GM21360 (cell line): Measurements from ENCODE around the gene TAC3.
"Not testable (repeated sequence)": the region's sequence is repeated elsewhere in the genome, so short reads cannot be mapped to it uniquely, and the experiment has no call there.

Source experiments
- ATAC-seq: cut with Tn5 transposase; IDR thresholded peaks from one replicate; pipeline ENCODE4 v1.9.1; 2021; ENCODE audit warnings: mild to moderate bottlenecking, moderate library complexity; ENCODE audit not compliant: unreplicated experiment

Gene TAC3

DNA sequence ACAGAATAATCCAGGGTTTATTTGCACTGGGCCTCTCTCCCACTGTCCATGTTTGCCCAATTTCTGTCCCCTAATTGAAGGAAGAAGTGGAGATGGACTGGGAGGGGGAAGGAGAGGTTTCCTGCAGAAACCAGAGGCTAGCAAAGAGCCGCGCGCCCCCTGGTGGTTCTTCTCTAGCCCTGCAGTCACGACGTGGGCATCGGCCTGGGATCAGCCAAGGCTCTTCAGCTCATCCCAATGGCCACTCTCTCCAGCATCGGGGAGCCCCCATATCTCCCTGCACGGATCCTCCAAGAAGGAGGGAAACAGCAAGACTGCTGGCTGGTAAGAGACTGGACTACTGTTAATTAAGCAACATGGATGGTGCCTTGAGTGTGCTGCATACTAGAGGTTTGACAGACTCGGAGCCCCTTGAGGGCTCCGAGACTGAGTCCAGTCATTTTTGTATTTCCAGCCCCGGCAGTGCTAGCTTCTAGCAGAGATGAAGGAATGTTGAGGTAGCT is 28.7 kb downstream of the TAC3 start:
- no peak for ATAC-seq

DNA sequence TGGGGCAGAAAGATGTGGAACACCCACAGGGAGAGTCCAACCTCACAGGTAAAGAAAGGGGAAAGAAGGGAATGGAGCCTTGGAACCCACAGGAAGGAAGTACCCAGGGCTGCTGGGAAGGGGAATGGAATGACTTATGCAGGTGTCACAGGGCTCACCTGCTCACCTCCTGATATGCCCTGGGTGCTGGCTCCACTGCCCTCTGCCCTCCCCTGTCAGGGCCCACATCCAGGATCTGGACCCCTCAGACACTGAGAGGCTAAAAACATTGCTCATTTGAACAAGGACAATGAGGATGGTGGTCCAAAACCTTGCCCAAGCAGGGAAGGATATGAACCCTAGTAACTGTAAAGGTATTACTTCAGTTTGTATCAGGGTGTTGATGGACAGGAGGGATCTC is 29.3 kb downstream of the TAC3 start:
- ATAC-seq: no peak

DNA sequence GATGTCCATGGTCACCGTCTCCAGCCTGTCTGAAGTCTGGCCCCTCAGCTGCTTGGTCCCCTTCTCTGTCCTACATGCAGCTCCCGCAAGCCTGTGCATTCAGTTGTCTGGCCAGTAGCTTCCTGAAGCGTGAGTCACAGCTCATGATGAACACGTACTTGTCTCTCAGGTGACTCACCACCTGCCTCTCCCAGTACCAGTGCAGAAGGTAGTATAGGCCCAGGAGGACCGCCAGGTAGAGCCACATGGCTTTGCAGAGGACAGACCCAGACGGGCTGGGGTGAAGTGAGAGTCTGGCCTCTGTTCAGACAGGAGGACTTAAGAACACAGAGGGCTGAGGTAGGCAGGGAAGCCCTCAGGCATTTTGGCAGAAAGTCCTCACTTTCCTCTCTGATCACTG is 30.6 kb downstream of the TAC3 start:
- ATAC-seq: not testable (repeated sequence)

DNA sequence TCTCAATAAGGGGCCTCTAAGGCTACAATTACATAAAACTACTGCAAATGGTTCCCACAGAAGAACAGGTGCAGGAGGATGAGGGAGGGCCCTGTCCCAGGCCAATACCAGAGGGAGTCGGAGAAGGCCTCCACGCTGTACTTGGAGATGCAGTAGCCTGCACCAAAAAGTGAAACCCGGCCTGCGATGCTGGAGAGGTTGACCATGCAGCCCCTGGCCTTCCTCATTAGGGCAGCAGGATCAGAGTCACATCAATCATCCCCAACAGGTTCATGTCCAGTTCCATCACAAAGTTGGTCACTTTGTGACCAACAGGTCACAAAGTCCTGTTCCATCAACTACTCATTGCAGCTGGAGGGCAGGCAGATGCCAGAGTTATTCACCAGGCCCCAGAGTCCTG is 32.9 kb downstream of the TAC3 start:
- no peak for ATAC-seq

DNA sequence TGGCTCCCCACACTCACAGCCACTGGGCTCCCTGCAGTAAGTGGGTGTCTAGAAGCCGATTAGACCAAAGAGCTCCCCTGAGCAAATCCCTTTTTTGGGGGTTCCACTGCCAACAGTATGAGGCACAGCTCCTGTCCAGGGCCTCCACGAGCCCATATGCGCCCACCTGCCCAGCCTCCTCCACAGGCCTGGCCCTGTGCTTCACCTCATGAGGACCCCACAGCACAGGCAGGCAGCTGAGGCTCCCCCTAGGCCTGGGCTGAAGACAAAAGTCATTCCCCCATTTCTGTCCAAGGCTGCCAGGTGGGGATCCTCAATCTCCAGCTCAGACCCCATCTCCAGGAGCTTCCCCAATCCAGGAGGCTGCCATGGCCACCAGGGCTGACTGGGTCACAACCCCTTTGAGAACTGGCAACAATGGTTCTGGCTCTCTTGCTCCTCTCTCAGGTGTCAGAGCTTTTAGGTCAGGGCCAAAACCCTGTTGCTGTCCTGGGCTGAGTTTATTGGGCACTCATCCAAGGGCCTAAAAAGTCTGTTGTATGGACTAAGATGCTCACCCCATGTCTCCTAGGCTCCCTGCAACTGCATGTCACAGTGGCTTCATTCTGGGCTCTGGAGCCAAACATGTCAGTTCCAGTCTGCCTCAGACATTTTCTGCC is 33.6 kb downstream of the TAC3 start:
- not testable (repeated sequence) for ATAC-seq

DNA sequence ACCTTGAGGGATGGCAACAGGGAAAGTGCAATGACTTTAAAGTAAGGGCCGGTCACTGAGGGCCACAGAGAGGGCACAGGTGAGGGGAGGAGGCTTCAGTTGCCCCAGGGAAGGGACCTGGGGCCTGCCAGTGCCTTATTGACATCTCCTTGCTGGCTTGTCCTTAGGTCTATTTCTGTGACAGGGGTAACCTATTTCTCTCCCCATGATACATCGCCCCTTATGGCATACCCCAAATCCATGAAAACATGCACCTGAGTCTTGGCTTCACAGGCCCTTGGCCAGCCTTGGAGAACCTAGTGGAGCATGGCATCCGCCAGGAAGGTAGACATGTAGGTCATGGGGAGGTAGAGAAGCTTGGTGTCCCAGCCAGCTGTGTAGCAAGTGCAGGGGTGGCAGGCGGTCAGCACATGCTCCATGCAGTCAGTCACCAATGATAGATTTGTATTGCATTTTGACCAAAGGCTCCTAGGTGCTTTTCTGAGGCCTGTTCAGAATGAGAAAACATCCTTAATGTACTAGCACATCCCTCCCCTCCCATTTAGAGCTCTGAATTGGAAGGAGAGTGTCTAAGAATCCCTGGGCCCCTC is 35.3 kb downstream of the TAC3 start:
- no peak for ATAC-seq

DNA sequence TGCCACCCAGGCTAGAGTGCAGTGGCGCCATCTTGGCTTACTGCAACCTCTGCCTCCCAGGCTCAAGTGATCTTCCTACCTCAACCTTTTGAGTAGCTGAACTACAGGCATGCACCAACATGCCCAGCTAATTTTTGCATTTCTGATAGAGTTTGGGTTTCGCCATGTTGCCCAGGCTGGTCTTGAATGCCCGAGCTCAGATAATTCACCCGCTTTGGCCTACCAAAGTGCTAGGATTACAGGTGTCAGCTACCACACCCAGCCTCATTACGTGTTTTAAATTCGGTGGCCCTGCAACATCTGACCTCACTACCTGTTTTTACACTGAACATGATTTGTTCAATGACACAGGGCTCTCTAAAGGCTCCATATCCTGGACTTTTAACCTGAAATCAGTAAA is 36.1 kb downstream of the TAC3 start:
- ATAC-seq: no peak

DNA sequence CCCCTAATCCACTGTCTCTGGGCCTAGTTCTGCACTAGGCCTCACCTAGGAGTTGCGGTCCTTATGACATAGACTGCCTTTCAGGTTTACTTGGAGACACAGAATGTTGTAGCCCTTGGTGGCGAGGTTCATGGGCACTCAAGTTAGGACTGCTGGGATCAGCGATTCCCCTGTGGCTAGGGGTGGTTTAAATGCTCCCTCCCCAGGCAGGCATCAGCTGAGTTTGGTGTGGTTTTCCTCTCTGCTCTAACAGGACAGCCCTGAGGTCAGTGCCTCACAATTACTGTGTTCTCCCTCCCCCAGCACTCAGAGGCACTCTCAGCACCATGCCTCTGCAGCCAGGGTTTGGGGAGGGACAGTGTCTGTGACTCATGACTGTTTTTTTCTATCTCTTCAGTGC is 36.7 kb downstream of the TAC3 start:
- no peak for ATAC-seq

DNA sequence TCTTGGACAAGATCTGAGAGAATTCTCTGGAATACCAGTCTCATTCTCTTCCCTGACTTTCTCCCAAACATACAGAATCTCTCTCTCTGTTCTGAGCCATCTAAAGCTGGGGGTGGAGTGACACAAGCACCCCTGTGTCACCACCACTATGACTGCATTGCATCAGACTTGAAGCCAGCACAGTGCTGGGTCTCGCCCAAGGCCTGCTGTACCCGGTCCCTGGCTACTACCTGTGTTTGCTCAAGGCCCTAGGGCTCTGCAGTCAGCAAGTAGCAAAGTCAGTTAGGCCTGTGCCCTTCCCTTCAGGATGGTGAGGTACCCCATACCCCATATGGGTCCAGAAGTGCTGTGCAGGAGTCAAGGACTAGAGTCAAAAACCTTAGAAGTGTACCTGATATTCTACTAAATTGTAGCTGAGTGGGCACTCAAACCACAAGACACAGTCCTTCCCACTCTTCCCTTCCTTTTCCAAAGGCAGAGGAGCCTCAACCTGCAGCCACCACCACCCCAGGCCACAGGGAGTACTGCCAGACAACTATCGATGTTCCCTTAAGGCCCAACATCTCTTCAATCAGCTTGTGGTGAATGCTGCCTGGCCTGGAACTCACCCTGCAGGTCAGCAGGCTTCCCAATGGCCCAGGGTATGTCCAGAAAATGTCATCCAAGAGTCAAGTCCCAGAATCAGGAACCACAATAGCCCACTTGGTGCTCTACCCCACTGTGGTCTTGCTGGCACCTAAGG is 37.8 kb downstream of the TAC3 start:
- ATAC-seq: no peak

DNA sequence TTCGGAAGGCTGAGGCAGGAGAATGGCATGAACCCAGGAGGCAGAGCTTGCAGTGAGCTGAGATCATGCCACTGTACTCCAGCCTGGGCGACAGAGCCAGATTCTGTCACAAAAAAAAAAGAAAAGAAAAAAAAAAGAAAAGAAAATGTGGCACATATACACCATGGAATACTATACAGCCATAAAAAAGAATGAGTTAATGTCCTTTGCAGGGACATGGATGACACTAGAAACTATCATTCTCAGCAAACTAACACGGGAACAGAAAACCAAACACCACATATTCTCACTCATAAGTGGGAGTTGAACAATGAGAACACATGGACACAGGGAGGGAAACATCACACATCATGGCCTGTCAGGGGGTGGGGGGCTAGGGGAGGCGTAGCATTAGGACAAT is 39.0 kb downstream of the TAC3 start:
- ATAC-seq: not testable (repeated sequence)

DNA sequence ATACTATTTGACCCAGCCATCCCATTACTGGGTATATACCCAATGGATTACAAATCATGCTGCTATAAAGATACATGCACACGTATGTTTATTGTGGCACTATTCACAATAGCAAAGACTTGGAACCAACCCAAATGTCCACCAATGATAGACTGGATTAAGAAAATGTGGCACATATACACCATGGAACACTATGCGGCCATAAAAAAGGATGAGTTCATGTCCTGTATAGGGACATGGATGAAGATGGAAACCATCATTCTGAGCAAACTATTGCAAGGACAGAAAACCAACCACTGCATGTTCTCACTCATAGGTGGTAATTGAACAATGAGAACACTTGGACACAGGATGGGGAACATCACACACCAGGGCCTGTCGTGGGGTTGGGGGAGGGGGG is 42.1 kb downstream of the TAC3 start:
- not testable (repeated sequence) for ATAC-seq

DNA sequence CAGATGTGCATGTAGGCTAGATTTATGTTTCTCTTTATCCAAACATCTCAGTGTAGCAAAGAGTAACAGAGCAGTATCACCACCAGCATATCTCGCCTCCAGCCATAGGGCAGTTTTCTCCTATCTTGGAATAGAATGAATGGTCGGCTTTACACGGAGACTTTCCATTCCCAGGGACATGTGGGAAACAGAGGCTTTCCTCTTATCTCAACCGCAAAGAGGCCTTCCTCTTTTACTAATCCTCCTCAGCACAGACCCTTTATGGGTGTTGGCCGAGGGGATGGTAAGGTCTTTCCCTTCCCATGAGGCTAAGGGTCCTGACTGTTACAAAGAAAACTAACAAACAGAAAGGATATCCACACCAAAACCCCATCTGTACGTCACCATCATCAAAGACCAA is 47.4 kb downstream of the TAC3 start:
- not testable (repeated sequence) for ATAC-seq

DNA sequence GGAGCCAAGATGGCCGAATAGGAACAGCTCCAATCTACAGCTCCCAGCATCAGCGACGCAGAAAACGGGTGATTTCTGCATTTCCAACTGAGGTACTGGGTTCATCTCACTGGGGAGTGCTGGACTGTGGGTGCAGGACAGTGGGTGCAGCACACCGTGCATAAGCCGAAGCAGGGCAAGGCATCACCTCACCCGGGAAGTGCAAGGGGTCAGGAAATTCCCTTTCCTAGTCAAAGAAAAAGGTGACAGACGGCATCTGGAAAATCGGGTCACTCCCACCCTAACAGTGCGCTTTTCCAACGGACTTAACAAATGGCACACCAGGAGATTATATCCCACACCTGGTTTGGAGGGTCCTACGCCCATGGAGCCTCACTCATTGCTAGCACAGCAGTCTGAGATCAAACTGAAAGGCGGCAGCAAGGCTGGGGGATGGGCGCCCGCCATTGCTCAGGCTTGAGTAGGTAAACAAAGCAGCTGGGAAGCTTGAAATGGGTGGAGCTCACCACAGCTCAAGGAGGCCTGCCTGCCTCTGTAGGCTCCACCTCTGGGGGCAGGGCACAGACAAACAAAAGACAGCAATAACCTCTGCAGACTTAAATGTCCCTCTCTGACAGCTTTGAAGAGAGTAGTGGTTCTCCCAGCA is 50.2 kb downstream of the TAC3 start:
- not testable (repeated sequence) for ATAC-seq

DNA sequence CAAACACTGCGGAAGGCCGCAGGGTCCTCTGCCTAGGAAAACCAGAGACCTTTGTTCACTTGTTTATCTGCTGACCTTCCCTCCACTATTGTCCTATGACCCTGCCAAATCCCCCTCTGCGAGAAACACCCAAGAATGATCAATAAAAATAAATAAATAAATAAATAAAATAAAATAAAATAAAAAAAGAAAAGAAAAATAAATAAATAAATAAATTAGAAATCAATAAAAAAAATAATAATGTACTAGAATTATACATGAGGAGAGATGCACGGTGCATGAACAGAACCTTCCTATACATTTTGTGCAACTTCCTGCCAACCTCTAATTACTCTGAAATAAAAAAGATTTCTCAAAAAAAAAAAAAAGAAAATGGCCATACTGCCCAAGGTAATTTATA is 51.2 kb downstream of the TAC3 start:
- ATAC-seq: not testable (repeated sequence)

DNA sequence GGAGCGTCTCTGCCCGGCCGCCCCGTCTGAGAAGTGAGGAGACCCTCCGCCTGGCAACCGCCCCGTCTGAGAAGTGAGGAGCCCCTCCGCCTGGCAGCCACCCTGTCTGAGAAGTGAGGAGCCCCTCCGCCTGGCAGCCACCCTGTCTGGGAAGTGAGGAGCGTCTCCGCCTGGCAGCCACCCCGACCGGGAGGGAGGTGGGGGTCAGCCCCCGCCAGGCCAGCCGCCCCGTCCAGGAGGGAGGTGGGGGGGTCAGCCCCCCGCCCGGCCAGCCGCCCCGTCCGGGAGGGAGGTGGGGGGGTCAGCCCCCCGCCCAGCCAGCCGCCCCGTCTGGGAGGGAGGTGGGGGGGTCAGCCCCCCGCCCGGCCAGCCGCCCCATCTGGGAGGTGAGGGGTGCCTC is 52.8 kb downstream of the TAC3 start:
- not testable (repeated sequence) for ATAC-seq

DNA sequence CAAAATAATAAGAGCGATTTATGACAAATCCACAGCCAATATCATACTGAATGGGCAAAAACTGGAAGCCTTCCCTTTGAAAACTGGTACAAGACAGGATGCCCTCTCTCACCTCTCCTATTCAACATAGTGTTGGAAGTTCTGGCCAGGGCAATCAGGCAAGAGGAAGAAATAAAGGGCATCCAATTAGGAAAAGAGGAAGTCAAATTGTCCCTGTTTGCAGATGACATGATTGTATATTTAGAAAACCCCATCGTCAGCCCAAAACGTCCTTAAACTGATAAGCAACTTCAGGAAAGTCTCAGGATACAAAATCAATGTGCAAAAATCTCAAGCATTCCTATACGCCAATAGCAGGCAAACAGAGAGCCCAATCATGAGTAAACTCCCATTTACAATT is 54.1 kb downstream of the TAC3 start:
- not testable (repeated sequence) for ATAC-seq
